Osteocyte (in vitro differentiated cells): ENCODE measurements around the gene IVD. TPM values are rescaled to one million over a fixed set of nuclear protein-coding genes. Genes with fewer than 3 reads are reported as not detected.
A peak's percentile ranks its signal among the peaks of the same experiment; 100 is the strongest.

ENCODE experiments used
- DNase-seq: peaks from one replicate; pipeline ENCODE4 v3.0.0; 2021; ENCODE audit warnings: mixed read lengths; ENCODE audit not compliant: unreplicated experiment; ENCODE audit errors: extremely low spot score
- H3K27ac Mint-ChIP-seq: one replicate; pipeline ENCODE4 v1.8.0; 2021; ENCODE audit warnings: mild to moderate bottlenecking, mixed read lengths; ENCODE audit not compliant: unreplicated experiment
- H3K27me3 Mint-ChIP-seq: one replicate; pipeline ENCODE4 v1.8.0; 2021; ENCODE audit warnings: mixed read lengths; ENCODE audit not compliant: unreplicated experiment
- H3K36me3 Mint-ChIP-seq: one replicate; pipeline ENCODE4 v1.8.0; 2021; ENCODE audit warnings: mixed read lengths; ENCODE audit not compliant: unreplicated experiment
- H3K4me1 Mint-ChIP-seq: one replicate; pipeline ENCODE4 v1.8.0; 2021; ENCODE audit warnings: mixed read lengths; ENCODE audit not compliant: unreplicated experiment
- H3K4me3 Mint-ChIP-seq: one replicate; pipeline ENCODE4 v1.8.0; 2021; ENCODE audit warnings: mild to moderate bottlenecking, moderate library complexity, mixed read lengths; ENCODE audit not compliant: unreplicated experiment
- H3K9me3 Mint-ChIP-seq: one replicate; pipeline ENCODE4 v1.8.0; 2021; ENCODE audit warnings: mixed read lengths; ENCODE audit not compliant: unreplicated experiment
- total RNA-seq: library from RNA; stranded (reverse); gene quantifications from 2 replicates; pipeline ENCODE4 v1.2.1, GENCODE V29; 2021
- TF ChIP-seq, protein P1 (sequence below): fragments of 200-600 bp; sonication (generic); IDR thresholded peaks from 2 replicates; pipeline ENCODE4 v1.5.0; 2021; ENCODE audit warnings: antibody characterized with exemption, mild to moderate bottlenecking, moderate library complexity

The IVD gene
- total RNA-seq, 1 donor from 2014 or later: 62.0 TPM

DNA sequence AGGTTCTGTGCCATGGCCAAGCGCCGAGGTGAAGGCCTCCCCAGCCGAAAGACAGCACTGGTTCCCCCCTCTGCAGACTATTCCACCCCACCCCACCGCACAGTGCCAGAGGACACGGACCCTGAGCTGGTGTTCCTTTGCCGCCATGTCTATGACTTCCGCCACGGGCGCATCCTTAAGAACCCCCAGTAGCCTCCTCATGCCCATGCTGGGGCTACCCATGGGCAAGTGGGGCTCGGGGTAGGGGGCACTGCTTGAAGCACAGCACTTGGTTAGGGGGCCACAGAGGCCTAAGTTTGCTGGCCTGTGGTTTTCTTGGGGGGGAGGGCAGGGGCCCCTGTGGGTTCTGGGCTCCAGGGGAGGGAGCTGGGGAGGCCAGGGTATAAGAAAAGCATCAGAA lies 60.3 kb downstream of the IVD start:
- Mint-ChIP-seq H3K27ac (no peak overlapping the region), H3K9me3 (no peaks in the 10 kb centered on the region), H3K4me3 (no peak overlapping the region), H3K27me3 (no peaks in the 10 kb centered on the region), H3K4me1 (peaks cover 11% of the 10 kb centered on the region), H3K36me3 (peaks cover 19% of the 10 kb centered on the region)
- no peak for DNase-seq
- TF ChIP-seq, protein P1, sequence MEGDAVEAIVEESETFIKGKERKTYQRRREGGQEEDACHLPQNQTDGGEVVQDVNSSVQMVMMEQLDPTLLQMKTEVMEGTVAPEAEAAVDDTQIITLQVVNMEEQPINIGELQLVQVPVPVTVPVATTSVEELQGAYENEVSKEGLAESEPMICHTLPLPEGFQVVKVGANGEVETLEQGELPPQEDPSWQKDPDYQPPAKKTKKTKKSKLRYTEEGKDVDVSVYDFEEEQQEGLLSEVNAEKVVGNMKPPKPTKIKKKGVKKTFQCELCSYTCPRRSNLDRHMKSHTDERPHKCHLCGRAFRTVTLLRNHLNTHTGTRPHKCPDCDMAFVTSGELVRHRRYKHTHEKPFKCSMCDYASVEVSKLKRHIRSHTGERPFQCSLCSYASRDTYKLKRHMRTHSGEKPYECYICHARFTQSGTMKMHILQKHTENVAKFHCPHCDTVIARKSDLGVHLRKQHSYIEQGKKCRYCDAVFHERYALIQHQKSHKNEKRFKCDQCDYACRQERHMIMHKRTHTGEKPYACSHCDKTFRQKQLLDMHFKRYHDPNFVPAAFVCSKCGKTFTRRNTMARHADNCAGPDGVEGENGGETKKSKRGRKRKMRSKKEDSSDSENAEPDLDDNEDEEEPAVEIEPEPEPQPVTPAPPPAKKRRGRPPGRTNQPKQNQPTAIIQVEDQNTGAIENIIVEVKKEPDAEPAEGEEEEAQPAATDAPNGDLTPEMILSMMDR: no peak

DNA sequence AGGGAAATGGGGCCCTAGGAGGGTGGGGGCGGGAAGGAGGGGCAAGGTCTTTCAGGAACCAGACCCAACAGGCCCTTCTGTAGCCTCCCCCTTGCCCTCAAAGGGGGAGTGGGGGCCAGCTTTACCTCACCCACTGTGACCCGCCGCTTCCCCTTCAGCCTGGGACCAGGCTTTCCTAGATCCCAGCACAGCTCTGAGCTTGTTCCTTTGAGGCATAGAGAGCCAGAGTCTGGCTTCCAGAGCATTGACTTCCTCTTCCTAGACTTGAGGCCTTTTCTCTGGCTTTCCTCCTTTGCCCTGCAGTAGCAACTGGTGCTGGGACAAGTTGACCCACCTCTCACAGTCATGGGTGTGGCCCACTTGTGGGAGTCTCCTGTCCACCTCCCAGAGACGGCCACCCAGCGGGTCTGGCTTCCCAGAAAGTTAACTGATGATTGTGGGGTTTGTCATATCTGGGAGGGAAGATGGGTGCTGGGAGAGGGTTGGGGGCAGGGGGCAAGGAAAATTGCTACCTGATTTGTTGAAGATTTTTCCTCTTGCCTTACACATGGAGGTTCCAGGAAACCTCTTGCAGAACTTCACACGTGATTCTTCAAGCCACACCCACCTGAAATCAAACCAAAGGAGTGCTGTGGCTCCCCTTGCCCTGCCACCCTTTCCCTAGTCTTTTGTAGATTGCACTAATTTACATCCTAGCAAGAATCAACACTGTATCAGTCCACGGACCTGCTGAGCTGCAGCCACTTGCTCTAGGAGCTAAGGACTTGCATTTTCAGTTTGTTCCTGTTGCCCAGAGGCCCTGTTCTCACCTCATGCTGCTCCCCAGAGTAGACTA lies 61.0 kb downstream of the IVD start:
- Mint-ChIP-seq H3K4me3 (no peak overlapping the region), H3K27me3 (no peaks in the 10 kb centered on the region), H3K27ac (no peak overlapping the region), H3K9me3 (no peaks in the 10 kb centered on the region), H3K36me3 (peaks cover 19% of the 10 kb centered on the region), H3K4me1 (peaks cover 13% of the 10 kb centered on the region)
- DNase-seq: no peak
- TF ChIP-seq, protein P1: no peak

DNA sequence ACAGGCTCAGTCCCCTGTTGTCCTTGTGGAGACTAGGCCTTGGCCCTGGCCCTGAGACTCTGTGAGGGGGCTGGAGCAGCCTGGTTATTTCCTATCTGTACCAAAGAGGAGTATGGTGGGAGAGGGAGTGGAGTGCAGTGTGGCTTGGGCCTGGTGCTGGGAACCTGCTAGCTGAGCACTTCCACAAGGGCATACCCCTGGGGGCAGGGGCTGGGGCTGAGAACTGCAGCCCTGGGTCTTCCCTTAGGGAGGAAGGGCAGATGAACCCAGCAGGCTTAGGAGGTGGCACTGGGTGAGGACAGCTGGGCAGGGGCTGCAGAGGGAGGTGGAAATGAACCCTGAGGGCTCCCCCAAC lies 61.6 kb downstream of the IVD start:
- Mint-ChIP-seq H3K27me3 (no peaks in the 10 kb centered on the region), H3K4me3 (no peak overlapping the region), H3K4me1 (peaks cover 17% of the 10 kb centered on the region), H3K36me3 (peaks cover 19% of the 10 kb centered on the region), H3K9me3 (no peaks in the 10 kb centered on the region), H3K27ac (no peak overlapping the region)
- DNase-seq: no peak
- TF ChIP-seq, protein P1: no peak

DNA sequence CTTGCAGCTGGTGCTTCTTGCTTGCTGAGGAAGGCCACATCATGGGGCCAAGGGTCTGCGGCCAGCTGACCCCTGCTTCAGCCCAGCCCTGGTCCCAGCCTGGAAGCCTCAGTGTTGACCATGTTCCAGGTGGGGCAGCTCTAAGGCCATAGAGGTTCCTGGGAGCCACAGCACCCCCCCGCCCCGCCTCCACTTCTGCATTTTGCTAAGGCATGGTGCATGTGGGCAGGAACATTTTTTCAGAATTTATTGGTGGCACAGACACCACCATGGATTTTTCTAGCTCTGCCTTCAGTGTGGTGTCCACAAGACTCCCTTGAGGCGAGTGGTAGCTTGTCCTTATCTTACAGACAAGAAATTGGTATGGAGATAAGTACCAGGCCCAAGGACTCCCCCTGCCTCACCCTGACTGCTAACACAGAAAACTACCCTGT lies 63.3 kb downstream of the IVD start:
- Mint-ChIP-seq H3K9me3 (no peaks in the 10 kb centered on the region), H3K4me1 (peaks cover 19% of the 10 kb centered on the region), H3K27me3 (no peaks in the 10 kb centered on the region), H3K36me3 (peaks cover 14% of the 10 kb centered on the region), H3K4me3 (no peak overlapping the region), H3K27ac (no peak overlapping the region)
- no peak for DNase-seq
- TF ChIP-seq, protein P1: no peak

DNA sequence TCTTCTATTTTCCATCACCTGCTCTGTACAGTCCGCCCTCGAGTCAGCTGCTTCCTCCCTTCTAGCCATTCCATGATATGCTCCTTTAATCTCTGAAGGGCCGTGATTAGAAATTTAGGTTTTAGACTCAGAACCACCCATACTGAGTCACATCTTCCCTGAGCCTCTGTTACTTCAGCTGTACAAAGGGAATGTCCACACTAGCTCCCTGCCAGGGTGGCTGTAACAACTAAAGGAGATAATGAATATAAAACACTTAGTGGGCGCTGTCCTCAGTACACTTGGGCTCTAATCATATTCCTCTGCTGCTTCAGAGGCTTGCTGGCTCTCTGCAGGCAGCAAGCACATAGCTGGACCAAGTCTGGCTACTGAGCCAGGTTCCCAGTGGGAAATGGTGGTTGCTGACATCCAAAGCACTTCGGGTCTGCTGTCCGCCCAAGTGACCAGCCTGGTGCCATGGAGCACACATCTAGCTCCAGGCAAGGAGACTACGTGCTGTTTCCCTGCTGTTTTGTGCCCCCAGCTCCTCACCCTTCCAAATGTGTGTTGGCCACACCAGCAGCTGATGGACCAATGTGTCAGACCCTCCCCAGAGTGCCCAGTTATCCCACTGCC lies 64.3 kb downstream of the IVD start:
- Mint-ChIP-seq H3K27me3 (no peaks in the 10 kb centered on the region), H3K4me3 (peak overlapping the region; percentile 73), H3K9me3 (no peaks in the 10 kb centered on the region), H3K4me1 (peaks cover 19% of the 10 kb centered on the region), H3K27ac (peak overlapping the region; percentile 93), H3K36me3 (peaks cover 13% of the 10 kb centered on the region)
- TF ChIP-seq, protein P1: no peak
- no peak for DNase-seq
